Spleen (tissue), 7 donors: ENCODE data around the gene F11R.

Experiments
- POLR2A ChIP-seq, 3 donors: fragments of 450-650 bp; IDR thresholded peaks; one replicate each; pipeline ENCODE4 v1.5.1; 2017; ENCODE audit warnings: antibody characterized with exemption in 3 of 3, mild to moderate bottlenecking in 1 of 3
- POLR2AphosphoS5 ChIP-seq, 3 donors: sonication (generic); formaldehyde crosslinking; IDR thresholded peaks; one replicate each; pipeline ENCODE4 v1.5.1; 2017; ENCODE audit warnings: antibody characterized with exemption in 3 of 3
- TF ChIP-seq, protein P1 (sequence below), 11 experiments: fragments of 200-600 bp in 7 of 11; fragments of 450-650 bp in 4 of 11; sonication (generic) in 4 of 11; IDR thresholded peaks in 8 of 11; conservative IDR thresholded peaks in 3 of 11; 1 replicate in 7 of 11; 2 replicates in 4 of 11; pipeline versions ENCODE4 v1.4.0 to v1.8.0; 2016 to 2021; ENCODE audit warnings: antibody characterized with exemption in 11 of 11, inconsistent platforms in 4 of 11, mild to moderate bottlenecking in 1 of 11
- donor health status: DM: no; HTN: no; CAD: no; lungs with moderate emphysema.
- donor health status: DM: no; HTN: no; CAD: no.
- donor health status: DM: no; HTN: no; CAD: no.

DNA sequence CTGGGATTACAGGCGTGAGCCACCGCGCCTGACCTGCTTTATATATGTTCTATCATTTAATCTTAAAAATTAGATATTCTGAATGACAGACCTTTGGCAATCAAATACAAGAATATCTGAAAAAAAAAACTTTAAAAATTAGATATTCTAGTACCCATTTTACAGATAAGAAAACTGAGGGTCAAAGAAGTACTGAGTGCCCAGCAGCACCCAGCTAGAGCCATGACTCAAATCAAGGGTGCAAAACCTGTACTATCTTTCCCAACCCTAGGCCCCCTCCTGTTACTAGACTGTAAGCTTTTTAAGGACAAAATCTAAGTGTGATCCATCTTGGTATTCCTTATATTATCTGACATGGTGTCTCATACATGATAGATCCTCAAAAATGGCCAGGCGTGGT, 40.5 kb upstream of the F11R start:
- TF ChIP-seq POLR2A (IDR thresholded peaks at IDR 0.05) (no peak), POLR2AphosphoS5 (IDR thresholded peaks at IDR 0.05) (no peak)
- TF ChIP-seq, protein P1, sequence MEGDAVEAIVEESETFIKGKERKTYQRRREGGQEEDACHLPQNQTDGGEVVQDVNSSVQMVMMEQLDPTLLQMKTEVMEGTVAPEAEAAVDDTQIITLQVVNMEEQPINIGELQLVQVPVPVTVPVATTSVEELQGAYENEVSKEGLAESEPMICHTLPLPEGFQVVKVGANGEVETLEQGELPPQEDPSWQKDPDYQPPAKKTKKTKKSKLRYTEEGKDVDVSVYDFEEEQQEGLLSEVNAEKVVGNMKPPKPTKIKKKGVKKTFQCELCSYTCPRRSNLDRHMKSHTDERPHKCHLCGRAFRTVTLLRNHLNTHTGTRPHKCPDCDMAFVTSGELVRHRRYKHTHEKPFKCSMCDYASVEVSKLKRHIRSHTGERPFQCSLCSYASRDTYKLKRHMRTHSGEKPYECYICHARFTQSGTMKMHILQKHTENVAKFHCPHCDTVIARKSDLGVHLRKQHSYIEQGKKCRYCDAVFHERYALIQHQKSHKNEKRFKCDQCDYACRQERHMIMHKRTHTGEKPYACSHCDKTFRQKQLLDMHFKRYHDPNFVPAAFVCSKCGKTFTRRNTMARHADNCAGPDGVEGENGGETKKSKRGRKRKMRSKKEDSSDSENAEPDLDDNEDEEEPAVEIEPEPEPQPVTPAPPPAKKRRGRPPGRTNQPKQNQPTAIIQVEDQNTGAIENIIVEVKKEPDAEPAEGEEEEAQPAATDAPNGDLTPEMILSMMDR (IDR thresholded peaks at IDR 0.05 in 8 of 11, conservative IDR thresholded peaks at IDR 0.05 in 3 of 11) = no peak
